SU-DHL-6 (cell line): Measurements from ENCODE around the gene MSANTD3.
A peak's percentile ranks its signal among the peaks of the same experiment; 100 is the strongest.
"Not testable (repeated sequence)": the region's sequence is repeated elsewhere in the genome, so short reads cannot be mapped to it uniquely, and the experiment has no call there.

Source experiments
- H2AFZ ChIP-seq: fragments of 200-600 bp; sonication (generic); 2 replicates; pipeline ENCODE4 v1.6.1; 2014; ENCODE audit warnings: low read depth, mild to moderate bottlenecking, moderate library complexity, mixed read lengths, antibody characterized with exemption, low read length; ENCODE audit not compliant: severe bottlenecking
- H3F3A ChIP-seq: fragments of 200-600 bp; shearing (Covaris generic); 2 replicates; pipeline ENCODE4 v1.6.0; 2016; ENCODE audit warnings: antibody characterized with exemption, mild to moderate bottlenecking; ENCODE audit not compliant: insufficient read depth
- H3K27ac ChIP-seq: fragments of 200-600 bp; sonication (generic); 2 replicates; pipeline ENCODE4 v1.5.1; 2016; ENCODE audit warnings: low read depth, mild to moderate bottlenecking, low read length, moderate library complexity, mixed read lengths
- H3K27me3 ChIP-seq: fragments of 200-600 bp; sonication (generic), shearing (Covaris generic); 2 replicates; pipeline ENCODE4 v1.6.0; 2014; ENCODE audit warnings: mild to moderate bottlenecking, low read length
- H3K36me3 ChIP-seq: fragments of 200-600 bp; sonication (generic); 2 replicates; pipeline ENCODE4 v1.6.1; 2014; ENCODE audit warnings: mild to moderate bottlenecking, low read length, mixed read lengths
- H3K4me2 ChIP-seq: fragments of 300-600, 200-600 bp; shearing (Covaris generic), sonication (generic); 2 replicates; pipeline ENCODE4 v1.6.0; 2014; ENCODE audit warnings: low read length, low read depth, mild to moderate bottlenecking; ENCODE audit not compliant: poor library complexity, severe bottlenecking
- H3K4me3 ChIP-seq: fragments of 200-600 bp; sonication (generic); 2 replicates; pipeline ENCODE4 v1.5.1; 2014; ENCODE audit warnings: antibody characterized with exemption, low read length, mild to moderate bottlenecking, mixed read lengths; ENCODE audit not compliant: insufficient read depth, poor library complexity, severe bottlenecking
- H3K79me2 ChIP-seq: fragments of 200-600 bp; sonication (generic); 2 replicates; pipeline ENCODE4 v1.6.1; 2014; ENCODE audit warnings: mild to moderate bottlenecking, low read length, moderate library complexity; ENCODE audit not compliant: insufficient read depth
- H3K9ac ChIP-seq: fragments of 200-600 bp; sonication (generic); 2 replicates; pipeline ENCODE4 v1.7.0; 2014; ENCODE audit warnings: mild to moderate bottlenecking, low read length
- H3K9me2 ChIP-seq: fragments of 200-600 bp; sonication (generic); replicated peaks from 2 replicates; pipeline ENCODE4 v1.6.1; 2014; ENCODE audit warnings: low read length; ENCODE audit not compliant: insufficient read depth
- H3K9me3 ChIP-seq: fragments of 200-600 bp; sonication (generic); 2 replicates; pipeline ENCODE4 v1.6.1; 2014; ENCODE audit warnings: low read length, mixed read lengths; ENCODE audit not compliant: insufficient read depth
- H4K20me1 ChIP-seq: fragments of 200-600 bp; sonication (generic); 2 replicates; pipeline ENCODE4 v1.6.1; 2014; ENCODE audit warnings: low read depth, mild to moderate bottlenecking, antibody characterized with exemption, low read length, moderate library complexity, mixed read lengths
- EZH2phosphoT487 ChIP-seq: fragments of 200-600 bp; sonication (generic), shearing (Covaris generic); conservative IDR thresholded peaks from 2 replicates; pipeline ENCODE4 v1.6.1; 2018; ENCODE audit warnings: mild to moderate bottlenecking, antibody characterized with exemption, low read length, moderate library complexity, mixed read lengths
- TF ChIP-seq, protein P1 (sequence below): fragments of 200-600 bp; sonication (generic); IDR thresholded peaks from one replicate; pipeline ENCODE4 v1.5.1; 2017; ENCODE audit warnings: antibody characterized with exemption, mild to moderate bottlenecking, low read length, moderate library complexity; ENCODE audit not compliant: insufficient read depth, poor library complexity, severe bottlenecking

Gene MSANTD3, protein sequence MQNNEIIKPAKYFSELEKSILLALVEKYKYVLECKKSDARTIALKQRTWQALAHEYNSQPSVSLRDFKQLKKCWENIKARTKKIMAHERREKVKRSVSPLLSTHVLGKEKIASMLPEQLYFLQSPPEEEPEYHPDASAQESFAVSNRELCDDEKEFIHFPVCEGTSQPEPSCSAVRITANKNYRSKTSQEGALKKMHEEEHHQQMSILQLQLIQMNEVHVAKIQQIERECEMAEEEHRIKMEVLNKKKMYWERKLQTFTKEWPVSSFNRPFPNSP

DNA sequence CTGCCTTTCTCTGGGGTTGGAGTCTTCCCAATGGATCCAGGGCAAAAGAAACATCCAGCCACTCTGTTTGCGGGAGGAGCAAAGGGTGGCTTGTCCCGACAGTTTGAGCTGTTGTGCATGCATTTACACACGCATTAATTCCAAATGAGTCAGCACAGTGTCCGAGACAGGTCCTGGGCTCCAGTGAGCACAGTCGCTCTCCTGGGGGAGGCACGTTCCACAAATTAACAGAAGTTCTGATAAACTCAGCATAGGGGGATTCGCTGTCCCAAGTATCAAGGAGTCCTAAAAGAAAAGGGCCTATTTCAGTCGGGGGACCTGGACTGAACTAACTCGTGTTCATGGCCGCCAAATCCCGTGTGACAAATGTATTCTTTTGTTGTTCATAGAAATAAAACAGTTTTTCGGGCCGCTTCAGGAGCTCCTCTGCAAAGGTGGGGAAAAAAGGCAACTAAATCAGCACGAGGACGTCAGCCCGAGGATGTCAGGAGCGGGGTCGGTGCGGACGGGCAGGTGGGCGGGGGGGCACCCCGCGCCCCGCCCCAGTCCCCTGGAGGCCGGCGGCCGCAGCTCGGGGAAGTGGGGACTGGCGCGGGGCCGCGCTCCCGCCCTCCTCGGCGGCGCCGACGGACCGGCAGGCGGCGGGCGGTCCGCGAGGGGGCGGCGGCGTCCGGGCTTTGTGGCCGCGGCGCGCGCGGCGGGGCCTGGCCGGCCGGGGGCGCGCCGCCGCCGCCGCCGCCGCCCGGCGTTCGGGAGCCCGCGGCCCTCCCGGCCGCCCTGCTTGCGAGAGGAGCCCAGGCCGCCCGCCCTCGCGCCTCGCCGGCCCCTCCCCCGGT lies at the start of gene MSANTD3:
TSS of gene MSANTD3 (plus strand) at position 614 of the 836 bp plus-strand sequence. CDS start 14,796 bp downstream, outside the sequence.
- Histone ChIP-seq H3K4me2 (peak within 1 kb of the TSS; percentile 90), H3K36me3 (no peaks in the 10 kb centered on the region), H4K20me1 (no peaks in the 10 kb centered on the region), H3F3A (no peaks in the 10 kb centered on the region), H3K9me3 (no peaks in the 10 kb centered on the region), H3K79me2 (peaks cover 15% of the 10 kb centered on the region; the same call in 1 of the 2 replicates), H3K4me3 (peak within 1 kb of the TSS; percentile 91), H3K9me2 (no peaks in the 10 kb centered on the region), H3K27ac (peak within 1 kb of the TSS; percentile 42), H3K9ac (peak within 1 kb of the TSS; percentile 75), H2AFZ (peak within 1 kb of the TSS; percentile 98), H3K27me3 (no peaks in the 10 kb centered on the region)
- no peak for TF ChIP-seq EZH2phosphoT487
- TF ChIP-seq, protein P1, sequence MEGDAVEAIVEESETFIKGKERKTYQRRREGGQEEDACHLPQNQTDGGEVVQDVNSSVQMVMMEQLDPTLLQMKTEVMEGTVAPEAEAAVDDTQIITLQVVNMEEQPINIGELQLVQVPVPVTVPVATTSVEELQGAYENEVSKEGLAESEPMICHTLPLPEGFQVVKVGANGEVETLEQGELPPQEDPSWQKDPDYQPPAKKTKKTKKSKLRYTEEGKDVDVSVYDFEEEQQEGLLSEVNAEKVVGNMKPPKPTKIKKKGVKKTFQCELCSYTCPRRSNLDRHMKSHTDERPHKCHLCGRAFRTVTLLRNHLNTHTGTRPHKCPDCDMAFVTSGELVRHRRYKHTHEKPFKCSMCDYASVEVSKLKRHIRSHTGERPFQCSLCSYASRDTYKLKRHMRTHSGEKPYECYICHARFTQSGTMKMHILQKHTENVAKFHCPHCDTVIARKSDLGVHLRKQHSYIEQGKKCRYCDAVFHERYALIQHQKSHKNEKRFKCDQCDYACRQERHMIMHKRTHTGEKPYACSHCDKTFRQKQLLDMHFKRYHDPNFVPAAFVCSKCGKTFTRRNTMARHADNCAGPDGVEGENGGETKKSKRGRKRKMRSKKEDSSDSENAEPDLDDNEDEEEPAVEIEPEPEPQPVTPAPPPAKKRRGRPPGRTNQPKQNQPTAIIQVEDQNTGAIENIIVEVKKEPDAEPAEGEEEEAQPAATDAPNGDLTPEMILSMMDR = no peak

DNA sequence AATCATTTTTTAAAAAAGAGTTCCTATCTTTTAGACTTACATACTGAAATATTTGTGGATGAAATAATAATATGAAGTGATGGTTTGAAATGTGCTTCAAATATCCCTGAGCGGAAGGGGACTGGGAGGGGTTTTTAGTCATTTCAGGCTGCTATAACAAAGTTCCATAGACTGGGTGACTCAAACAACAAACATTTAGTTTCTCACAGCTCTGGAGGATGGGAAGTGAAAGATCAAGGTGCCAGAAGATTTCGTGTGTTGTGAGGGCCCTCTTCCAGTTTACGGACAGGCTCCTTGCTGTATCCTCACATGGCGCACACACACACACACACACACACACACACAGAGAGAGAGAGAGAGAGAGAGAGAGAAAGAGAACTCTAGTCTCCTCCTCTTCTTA lies 47.1 kb upstream of the MSANTD3 start:
- Histone ChIP-seq H3K4me2 (no peak overlapping the region), H2AFZ (no peak overlapping the region), H3K9ac (no peak overlapping the region)

DNA sequence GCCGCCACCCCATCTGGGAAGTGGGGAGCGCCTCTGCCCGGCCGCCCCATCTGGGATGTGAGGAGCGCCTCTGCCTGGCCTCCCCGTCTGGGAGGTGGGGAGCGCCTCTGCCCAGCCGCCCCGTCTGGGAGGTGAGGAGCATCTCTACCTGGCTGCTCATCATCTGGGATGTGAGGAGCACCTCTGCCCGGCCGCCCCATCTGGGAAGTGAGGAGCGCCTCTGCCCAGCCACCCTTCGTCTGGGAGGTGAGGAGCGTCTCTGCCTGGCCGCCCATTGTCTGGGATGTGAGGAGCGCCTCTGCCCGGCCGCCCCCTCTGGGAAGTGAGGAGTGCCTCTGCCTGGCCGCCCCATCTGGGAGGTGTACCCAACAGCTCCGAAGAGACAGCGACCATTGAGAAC lies 34.0 kb upstream of the MSANTD3 start:
- H2AFZ ChIP-seq, H4K20me1 ChIP-seq, H3K9me2 ChIP-seq, H3K4me2 ChIP-seq, H3K9me3 ChIP-seq, H3K27ac ChIP-seq, H3K36me3 ChIP-seq, H3K4me3 ChIP-seq, H3K79me2 ChIP-seq, H3K9ac ChIP-seq, H3F3A ChIP-seq, H3K27me3 ChIP-seq: not testable (repeated sequence)

More for the DNA sequence above, 47.1 kb upstream of the MSANTD3 start:
- Histone ChIP-seq H3K36me3 (no peaks in the 10 kb centered on the region), H3K9me3 (peaks cover 4% of the 10 kb centered on the region; the same call in 1 of the 2 replicates), H3F3A (no peaks in the 10 kb centered on the region), H3K9me2 (no peaks in the 10 kb centered on the region), H4K20me1 (no peaks in the 10 kb centered on the region), H3K79me2 (no peaks in the 10 kb centered on the region), H3K27ac (no peak overlapping the region), H3K27me3 (no peaks in the 10 kb centered on the region), H3K4me3 (no peak overlapping the region)
- TF ChIP-seq, protein P1 = no peak
- TF ChIP-seq EZH2phosphoT487 = no peak
